GM10266 (cell line): ENCODE results near the gene GALR1.

Experiments used
- DNase-seq: peaks from one replicate; pipeline ENCODE4 v3.0.0; 2012; ENCODE audit errors: extremely low spot score
- CTCF ChIP-seq: IDR thresholded peaks from 2 replicates; pipeline ENCODE4 v1.5.1; 2012; ENCODE audit warnings: mild to moderate bottlenecking, low read depth; ENCODE audit not compliant: control insufficient read depth, insufficient read depth; ENCODE audit errors: missing control alignments

Gene GALR1

GRCh38 chr18:77250501-77250925, 865 bp downstream of the GALR1 start:
- peak; percentile 32 for DNase-seq
- TF ChIP-seq CTCF: no peak

DNA sequence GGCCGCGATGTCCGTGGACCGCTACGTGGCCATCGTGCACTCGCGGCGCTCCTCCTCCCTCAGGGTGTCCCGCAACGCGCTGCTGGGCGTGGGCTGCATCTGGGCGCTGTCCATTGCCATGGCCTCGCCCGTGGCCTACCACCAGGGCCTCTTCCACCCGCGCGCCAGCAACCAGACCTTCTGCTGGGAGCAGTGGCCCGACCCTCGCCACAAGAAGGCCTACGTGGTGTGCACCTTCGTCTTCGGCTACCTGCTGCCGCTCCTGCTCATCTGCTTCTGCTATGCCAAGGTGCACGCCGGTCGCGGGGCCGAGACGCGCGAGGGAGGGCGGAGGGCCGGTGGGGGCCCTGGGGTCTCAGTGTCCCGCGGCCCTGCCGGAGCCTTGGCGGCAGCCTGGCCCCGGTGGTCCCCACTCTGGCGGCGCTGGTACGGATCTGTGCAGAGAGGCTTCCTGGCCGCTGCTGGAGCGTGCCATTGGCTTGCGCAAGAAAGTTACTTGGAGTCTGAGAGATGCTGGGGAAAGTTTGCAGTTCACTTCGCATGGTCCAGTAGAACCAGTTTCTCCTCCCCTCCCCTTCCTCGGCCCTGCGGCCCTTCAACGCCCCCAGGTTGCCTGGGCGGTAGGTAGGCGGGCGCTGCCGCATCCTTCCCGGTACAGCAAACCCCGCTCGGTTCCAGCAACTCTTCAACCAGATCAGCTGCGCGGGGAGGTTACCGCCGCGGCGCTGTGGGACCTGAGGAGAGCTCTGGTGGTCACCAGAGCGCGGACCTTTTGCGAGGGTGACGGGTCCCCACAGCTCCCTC, 1.5 kb downstream of the GALR1 start:
- DNase-seq: no peak
- TF ChIP-seq CTCF: no peak

DNA sequence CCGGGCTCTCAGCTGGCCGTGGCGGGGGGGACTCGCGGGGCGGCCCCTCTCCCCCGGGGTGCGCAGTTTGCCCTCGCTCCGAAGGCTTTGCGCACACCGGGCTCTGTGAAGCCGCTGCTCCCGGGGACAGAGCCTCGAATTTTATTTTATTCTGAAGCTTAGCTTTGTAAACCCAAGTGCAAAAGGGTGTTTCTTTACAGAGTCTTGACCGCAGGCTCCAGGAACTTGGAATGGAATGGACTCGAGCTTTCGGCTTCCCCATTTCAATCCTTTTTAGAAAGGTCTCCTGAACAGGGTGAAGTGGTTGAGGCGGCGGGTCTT, 2.0 kb downstream of the GALR1 start:
- no peak for TF ChIP-seq CTCF
- DNase-seq: no peak

GRCh38 chr18:77254711-77255405, 5.2 kb downstream of the GALR1 start:
- no peak for DNase-seq
- no peak for TF ChIP-seq CTCF

GRCh38 chr18:77255426-77256105, 5.9 kb downstream of the GALR1 start:
- TF ChIP-seq CTCF: no peak
- DNase-seq: no peak

GRCh38 chr18:77262643-77263465, 13.2 kb downstream of the GALR1 start:
- DNase-seq: no peak

More at GRCh38 chr18:77262643-77263465, 13.2 kb downstream of the GALR1 start:
- TF ChIP-seq CTCF: no peak
